Measurements from ENCODE around the gene GDNF.

The GDNF gene

GRCh38 chr5:37838933-37839341 lies 904 bp downstream of the GDNF start:
- CTCF ChIA-PET = interaction anchor here (0.7 to 1.9 kb wide), 3 partner anchors 10 to 354 kb away, joined by 3 to 6 read pairs (median 6); no protein-coding TSS in a partner anchor
- H3K4me3 ChIP-seq (ENCODE audit: low read depth, low read length) = peak overlapping the region; percentile 41
- POLR2A ChIA-PET = interaction anchor here (0.7 kb wide), 1 partner anchor 468 kb away, joined by 3 read pairs; the partner anchor contains the start of gene NUP155
- no peaks in the 10 kb centered on the region for H3K9me3 ChIP-seq (ENCODE audit: control insufficient read depth, insufficient read depth, low read depth, low read length)
- no peaks in the 10 kb centered on the region for H3K36me3 ChIP-seq (ENCODE audit: control insufficient read depth in 2 of 2, insufficient read depth in 1 of 2, low read length in 2 of 2)
- H3K27ac ChIP-seq (ENCODE audit: extremely low read depth, low read depth, low read length) = no peak overlapping the region; the same call in 1 of the 2 replicates
- peaks cover 19% of the 10 kb centered on the region for H3K4me1 ChIP-seq (ENCODE audit: control insufficient read depth, insufficient read depth, low read length)
- TF ChIP-seq ZXDB (tag by site-specific recombination; IDR thresholded peaks at IDR 0.05) = no peak
- TF ChIP-seq KLF10 (tag by site-specific recombination; IDR thresholded peaks at IDR 0.05) = no peak
- no peak for TF ChIP-seq HIC1 (tag by site-specific recombination; IDR thresholded peaks at IDR 0.05)
- TF ChIP-seq ZNF704 (tag by site-specific recombination; IDR thresholded peaks at IDR 0.05) = no peak
- TF ChIP-seq ZNF140 (tag by site-specific recombination; IDR thresholded peaks at IDR 0.05) = no peak
- no peak for TF ChIP-seq ZNF600 (tag by site-specific recombination; IDR thresholded peaks at IDR 0.05)
- no peak for TF ChIP-seq ZBTB21 (tag by site-specific recombination; IDR thresholded peaks at IDR 0.05)

GRCh38 chr5:37838152-37838932 lies 1.5 kb downstream of the GDNF start:
- Histone ChIP-seq H3K9me3 (ENCODE audit: control insufficient read depth, insufficient read depth, low read depth, low read length) (no peaks in the 10 kb centered on the region), H3K27ac (ENCODE audit: extremely low read depth, low read depth, low read length) (no peak overlapping the region), H3K4me3 (ENCODE audit: low read depth, low read length) (no peak overlapping the region), H3K36me3 (ENCODE audit: control insufficient read depth in 2 of 2, insufficient read depth in 1 of 2, low read length in 2 of 2) (peaks cover 0 to 4% of the 10 kb centered on the region in 2 experiments; a peak in 1 of 3 replicates), H3K4me1 (ENCODE audit: control insufficient read depth, insufficient read depth, low read length) (peaks cover 19% of the 10 kb centered on the region)
- TF ChIP-seq GLI4 (tag by site-specific recombination; IDR thresholded peaks at IDR 0.05) (no peak), ZSCAN23 (tag by site-specific recombination; IDR thresholded peaks at IDR 0.05) (no peak), ZNF146 (tag by site-specific recombination; IDR thresholded peaks at IDR 0.05) (no peak), ZSCAN16 (tag by site-specific recombination; IDR thresholded peaks at IDR 0.05) (no peak), MYNN (tag by site-specific recombination; IDR thresholded peaks at IDR 0.05; ENCODE audit: borderline replicate concordance) (no peak), ZSCAN4 (tag by site-specific recombination; IDR thresholded peaks at IDR 0.05) (no peak), ZIC2 (tag by site-specific recombination; IDR thresholded peaks at IDR 0.05) (no peak), SALL2 (tag by site-specific recombination; IDR thresholded peaks at IDR 0.05; ENCODE audit: borderline replicate concordance) (no peak), ZNF112 (tag by site-specific recombination; IDR thresholded peaks at IDR 0.05) (no peak), RBAK (tag by site-specific recombination; IDR thresholded peaks at IDR 0.05) (no peak), BCL6B (tag by site-specific recombination; IDR thresholded peaks at IDR 0.05) (no peak), ZNF768 (tag by site-specific recombination; IDR thresholded peaks at IDR 0.05) (no peak), ZNF202 (tag by site-specific recombination; IDR thresholded peaks at IDR 0.05; ENCODE audit: borderline replicate concordance) (0 out of 2 replicates have a peak, but pooled peaks have one; percentile 5), SCRT2 (tag by site-specific recombination; IDR thresholded peaks at IDR 0.05) (peak; percentile 26; the same call in 1 of the 2 replicates), ZSCAN5A (tag by site-specific recombination; IDR thresholded peaks at IDR 0.05) (no peak)
- POLR2A ChIA-PET = interaction anchor here (0.7 kb wide), 1 partner anchor 468 kb away, joined by 3 read pairs; the partner anchor contains the start of gene NUP155
- CTCF ChIA-PET = interaction anchor here (0.7 to 1.9 kb wide), 3 partner anchors 11 to 354 kb away, joined by 3 to 6 read pairs (median 6); no protein-coding TSS in a partner anchor

All from HEK293 (cell line).